Chondrocyte (in vitro differentiated cells): ENCODE measurements around the gene UBASH3A. TPM values are rescaled to one million over a fixed set of nuclear protein-coding genes. Genes with fewer than 3 reads are reported as not detected.

Experiments
- DNase-seq: peaks from one replicate; pipeline ENCODE4 v3.0.0; 2021; ENCODE audit warnings: mixed read lengths, low spot score
- H3K27ac Mint-ChIP-seq: one replicate; pipeline ENCODE4 v1.8.0; 2021; ENCODE audit warnings: mild to moderate bottlenecking, moderate library complexity, mixed read lengths; ENCODE audit not compliant: unreplicated experiment
- H3K27me3 Mint-ChIP-seq: 2 replicates; pipeline ENCODE4 v1.8.0; 2021; ENCODE audit warnings: low read depth, mixed read lengths
- H3K36me3 Mint-ChIP-seq: 2 replicates; pipeline ENCODE4 v1.8.0; 2021; ENCODE audit warnings: low read depth, mixed read lengths
- H3K4me1 Mint-ChIP-seq: 2 replicates; pipeline ENCODE4 v1.8.0; 2021; ENCODE audit warnings: low read depth, mild to moderate bottlenecking, mixed read lengths
- H3K4me3 Mint-ChIP-seq: one replicate; pipeline ENCODE4 v1.8.0; 2021; ENCODE audit warnings: mild to moderate bottlenecking, moderate library complexity, mixed read lengths; ENCODE audit not compliant: unreplicated experiment
- H3K9me3 Mint-ChIP-seq: 2 replicates; pipeline ENCODE4 v1.8.0; 2021; ENCODE audit warnings: low read depth, mixed read lengths
- total RNA-seq: library from RNA; stranded (reverse); gene quantifications from 3 replicates; pipeline ENCODE4 v1.2.1, GENCODE V29; 2021
- TF ChIP-seq, protein P1 (sequence below): fragments of 200-600 bp; sonication (generic); IDR thresholded peaks from 2 replicates; pipeline ENCODE4 v1.5.0; 2021; ENCODE audit warnings: antibody characterized with exemption, mild to moderate bottlenecking, moderate library complexity

The UBASH3A gene
- total RNA-seq, 1 donor from 2014 or later = not detected

DNA sequence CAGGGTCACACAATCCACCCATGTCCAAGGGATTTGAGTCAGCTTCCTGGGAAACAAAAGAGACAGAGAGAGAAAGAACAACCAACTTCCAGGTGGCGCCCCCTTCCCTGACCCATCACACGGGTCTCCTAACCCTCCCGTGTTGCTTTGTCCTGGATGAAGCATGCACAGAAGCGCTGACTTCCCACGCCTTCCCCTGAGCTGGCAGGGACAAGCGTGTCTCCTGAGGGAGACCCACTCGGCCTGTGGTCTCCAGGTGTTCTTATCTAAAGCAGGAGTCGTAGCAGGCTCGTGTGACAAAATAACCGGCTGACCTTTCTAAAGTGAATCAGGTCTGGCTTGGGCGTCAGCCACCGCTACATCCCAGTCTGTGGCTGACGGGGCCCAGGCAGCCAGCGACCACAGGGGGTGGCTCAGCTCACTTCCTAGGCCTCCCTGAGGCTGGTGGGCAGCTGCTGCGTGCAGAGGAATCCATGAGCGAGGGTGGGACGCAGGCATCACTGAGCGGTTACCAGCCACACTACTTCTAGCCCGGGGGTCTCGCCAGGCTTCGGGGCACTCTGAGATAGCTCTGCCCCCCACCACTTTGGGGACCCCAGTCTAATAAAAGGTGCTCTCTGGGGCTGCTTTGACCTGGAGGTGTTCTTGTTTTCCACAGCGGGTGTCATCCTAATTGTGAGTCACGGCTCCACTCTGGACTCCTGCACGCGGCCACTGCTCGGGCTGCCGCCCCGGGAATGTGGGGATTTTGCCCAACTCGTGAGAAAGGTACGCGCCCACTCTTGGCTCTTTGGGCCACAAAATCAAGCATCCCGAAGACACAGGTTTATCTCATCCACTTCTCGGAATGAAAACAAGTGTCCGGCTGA is 40.4 kb downstream of the UBASH3A start:
- TF ChIP-seq, protein P1, sequence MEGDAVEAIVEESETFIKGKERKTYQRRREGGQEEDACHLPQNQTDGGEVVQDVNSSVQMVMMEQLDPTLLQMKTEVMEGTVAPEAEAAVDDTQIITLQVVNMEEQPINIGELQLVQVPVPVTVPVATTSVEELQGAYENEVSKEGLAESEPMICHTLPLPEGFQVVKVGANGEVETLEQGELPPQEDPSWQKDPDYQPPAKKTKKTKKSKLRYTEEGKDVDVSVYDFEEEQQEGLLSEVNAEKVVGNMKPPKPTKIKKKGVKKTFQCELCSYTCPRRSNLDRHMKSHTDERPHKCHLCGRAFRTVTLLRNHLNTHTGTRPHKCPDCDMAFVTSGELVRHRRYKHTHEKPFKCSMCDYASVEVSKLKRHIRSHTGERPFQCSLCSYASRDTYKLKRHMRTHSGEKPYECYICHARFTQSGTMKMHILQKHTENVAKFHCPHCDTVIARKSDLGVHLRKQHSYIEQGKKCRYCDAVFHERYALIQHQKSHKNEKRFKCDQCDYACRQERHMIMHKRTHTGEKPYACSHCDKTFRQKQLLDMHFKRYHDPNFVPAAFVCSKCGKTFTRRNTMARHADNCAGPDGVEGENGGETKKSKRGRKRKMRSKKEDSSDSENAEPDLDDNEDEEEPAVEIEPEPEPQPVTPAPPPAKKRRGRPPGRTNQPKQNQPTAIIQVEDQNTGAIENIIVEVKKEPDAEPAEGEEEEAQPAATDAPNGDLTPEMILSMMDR = no peak
- no peaks in the 10 kb centered on the region for H3K9me3 Mint-ChIP-seq
- DNase-seq = no peak
- H3K4me3 Mint-ChIP-seq = no peak overlapping the region
- no peak overlapping the region for H3K27ac Mint-ChIP-seq
- no peaks in the 10 kb centered on the region for H3K36me3 Mint-ChIP-seq
- H3K4me1 Mint-ChIP-seq = no peaks in the 10 kb centered on the region
- peaks cover 22% of the 10 kb centered on the region for H3K27me3 Mint-ChIP-seq

DNA sequence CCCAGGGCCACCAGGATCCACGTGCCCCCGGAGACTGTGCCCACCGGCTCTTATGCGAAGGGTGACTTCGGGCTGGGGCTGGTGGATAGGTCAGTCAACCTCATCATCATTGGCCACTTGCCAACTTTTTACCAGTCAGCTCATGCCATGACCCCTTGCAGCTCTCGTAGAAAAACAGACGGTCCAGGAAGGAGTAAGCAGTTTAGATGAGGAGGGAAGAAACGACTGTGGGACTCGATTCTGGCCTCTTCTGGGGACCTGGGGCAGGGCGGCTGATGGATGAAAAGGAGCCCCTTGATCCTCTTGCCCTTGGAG is 41.0 kb downstream of the UBASH3A start:
- Mint-ChIP-seq H3K9me3 (no peaks in the 10 kb centered on the region), H3K36me3 (no peaks in the 10 kb centered on the region), H3K27me3 (peaks cover 22% of the 10 kb centered on the region), H3K4me3 (no peak overlapping the region), H3K27ac (no peak overlapping the region), H3K4me1 (peaks cover under 1% of the 10 kb centered on the region)
- DNase-seq = no peak
- TF ChIP-seq, protein P1 = no peak

DNA sequence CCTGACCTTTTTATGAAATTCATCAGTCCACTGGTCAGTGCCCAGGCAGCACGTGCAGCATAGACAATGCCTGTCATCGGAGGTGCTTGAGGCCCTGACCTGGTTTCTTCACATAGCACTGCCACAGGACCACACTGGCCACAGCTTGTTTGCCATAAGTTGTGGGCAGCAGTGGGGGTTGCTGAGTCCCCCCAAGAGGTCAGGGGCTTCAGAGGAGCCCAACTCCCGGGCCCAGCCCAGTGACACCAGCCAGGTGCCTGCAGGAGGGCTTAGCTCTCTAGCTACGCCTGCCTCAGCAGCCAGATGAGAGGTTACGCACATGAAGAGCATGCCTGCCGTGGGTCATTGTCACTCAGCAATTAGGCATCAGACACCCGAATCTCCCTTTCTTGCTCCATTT is 41.6 kb downstream of the UBASH3A start:
- Mint-ChIP-seq H3K9me3 (no peaks in the 10 kb centered on the region), H3K27me3 (peaks cover 22% of the 10 kb centered on the region), H3K4me3 (no peak overlapping the region), H3K36me3 (no peaks in the 10 kb centered on the region), H3K27ac (no peak overlapping the region), H3K4me1 (peaks cover 7% of the 10 kb centered on the region)
- no peak for DNase-seq
- TF ChIP-seq, protein P1 = no peak

DNA sequence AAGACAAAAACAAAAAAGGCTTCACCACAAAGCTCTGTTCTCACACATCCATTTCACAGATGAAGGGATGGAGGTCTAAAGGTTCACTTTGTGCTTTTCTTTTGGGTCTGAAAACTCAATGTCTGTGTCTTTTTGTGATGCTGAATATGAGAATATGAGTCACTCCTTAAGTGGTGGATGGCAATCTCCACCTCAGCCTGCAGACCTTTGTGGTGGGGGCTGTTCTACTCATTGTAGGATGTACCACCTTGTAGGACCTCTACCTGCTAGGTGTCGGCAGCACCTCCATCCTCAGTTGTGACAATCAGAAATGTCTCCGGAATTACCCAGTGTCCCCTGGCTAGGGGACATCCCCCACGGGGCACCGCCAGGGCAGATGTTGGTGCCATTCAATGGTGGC is 42.8 kb downstream of the UBASH3A start:
- TF ChIP-seq, protein P1 = no peak
- no peak for DNase-seq
- Mint-ChIP-seq H3K4me3 (no peak overlapping the region), H3K27me3 (peaks cover 22% of the 10 kb centered on the region), H3K4me1 (peaks cover 7% of the 10 kb centered on the region), H3K27ac (no peak overlapping the region), H3K36me3 (no peaks in the 10 kb centered on the region), H3K9me3 (no peaks in the 10 kb centered on the region)

DNA sequence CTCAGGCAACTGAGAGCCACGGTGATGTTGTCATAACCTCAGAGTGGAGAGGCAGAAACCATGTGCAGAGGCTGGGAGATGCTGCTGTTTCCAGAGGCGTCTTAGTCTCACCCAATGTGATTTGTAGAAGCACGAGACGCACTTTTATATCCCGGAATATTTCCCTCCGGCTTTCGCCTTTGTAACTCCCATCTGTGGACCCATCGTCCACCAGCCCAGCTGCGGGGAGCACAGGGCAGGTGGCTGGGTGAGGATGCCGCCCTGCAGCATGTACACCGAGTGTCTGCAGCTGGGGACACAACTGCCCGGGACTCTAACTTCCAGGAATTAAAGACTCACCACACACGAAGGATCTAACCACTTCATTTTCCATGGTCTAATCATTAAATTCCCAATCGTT is 43.5 kb downstream of the UBASH3A start:
- DNase-seq = no peak
- TF ChIP-seq, protein P1 = no peak
- Mint-ChIP-seq H3K4me3 (no peak overlapping the region), H3K27ac (no peak overlapping the region), H3K4me1 (peaks cover 7% of the 10 kb centered on the region), H3K9me3 (no peaks in the 10 kb centered on the region), H3K27me3 (peaks cover 22% of the 10 kb centered on the region), H3K36me3 (no peaks in the 10 kb centered on the region)
